ENCODE measurements around the gene APC.

- no peak for TF ChIP-seq EZH2 (IDR thresholded peaks at IDR 0.05)
- no peak for TF ChIP-seq POLR2AphosphoS5 (IDR thresholded peaks at IDR 0.05; ENCODE audit: borderline replicate concordance, low read depth, low read length)
These were observed 86.5 kb downstream of the APC start for GRCh38 chr5:112824197-112824596.

Measured in SK-N-MC (cell line).